HG02981 (cell line): ENCODE data around the gene PTTG1.
A peak's percentile ranks its signal among the peaks of the same experiment; 100 is the strongest.

Experiments
- ATAC-seq: cut with Tn5 transposase; IDR thresholded peaks from one replicate; pipeline ENCODE4 v1.9.1; 2021; ENCODE audit warnings: mild to moderate bottlenecking, moderate library complexity; ENCODE audit not compliant: unreplicated experiment

PTTG1 gene

GRCh38 chr5:160421625-160422258 is at the start of gene PTTG1:
TSS of gene PTTG1 (plus strand) at chr5:160421855. CDS start at chr5:160422313, 458 bp downstream.
- peak; percentile 68 for ATAC-seq

- ATAC-seq, result no peak
These were observed 46.5 kb upstream of the PTTG1 start for GRCh38 chr5:160375166-160375565.

- ATAC-seq, result no peak
These were observed 46.0 kb upstream of the PTTG1 start for GRCh38 chr5:160375701-160376100.

- no peak for ATAC-seq
These were observed 45.2 kb upstream of the PTTG1 start for GRCh38 chr5:160376416-160376815.

- no peak for ATAC-seq
These were observed 44.0 kb upstream of the PTTG1 start for GRCh38 chr5:160377651-160378050.

- ATAC-seq, result no peak
These were observed 43.3 kb upstream of the PTTG1 start for GRCh38 chr5:160378330-160378729.

- no peak for ATAC-seq
These were observed 42.1 kb upstream of the PTTG1 start for GRCh38 chr5:160379511-160379910.

GRCh38 chr5:160380041-160380440 is 41.6 kb upstream of the PTTG1 start:
- no peak for ATAC-seq

GRCh38 chr5:160382346-160382745 is 39.3 kb upstream of the PTTG1 start:
- no peak for ATAC-seq

GRCh38 chr5:160384681-160385080 is 37.0 kb upstream of the PTTG1 start:
- no peak for ATAC-seq

GRCh38 chr5:160385496-160385895 is 36.2 kb upstream of the PTTG1 start:
- ATAC-seq, result no peak

- no peak for ATAC-seq
These were observed 34.2 kb upstream of the PTTG1 start for GRCh38 chr5:160387445-160387844.

GRCh38 chr5:160390787-160391696 is 30.6 kb upstream of the PTTG1 start:
- no peak for ATAC-seq

GRCh38 chr5:160395111-160395510 is 26.5 kb upstream of the PTTG1 start:
- no peak for ATAC-seq

GRCh38 chr5:160397492-160397891 is 24.2 kb upstream of the PTTG1 start:
- no peak for ATAC-seq

GRCh38 chr5:160398806-160399205 is 22.8 kb upstream of the PTTG1 start:
- ATAC-seq, result no peak

GRCh38 chr5:160399402-160400353 is 22.0 kb upstream of the PTTG1 start, which contains the start of gene FAM200C:
TSS of gene FAM200C (minus strand) at chr5:160400054. CDS start at chr5:160395490, 4,564 bp downstream.
- peak; percentile 83 for ATAC-seq

GRCh38 chr5:160418561-160419457 is 2.8 kb upstream of the PTTG1 start, which contains the start of gene SLU7:
TSS of gene SLU7 (minus strand) at chr5:160419081. CDS start at chr5:160415294, 3,787 bp downstream.
- peak; percentile 69 for ATAC-seq

GRCh38 chr5:160419458-160420330 is 2.0 kb upstream of the PTTG1 start:
- peak; percentile 33 for ATAC-seq
